RWPE2 (cell line): ENCODE data around the gene GRM8.

Experiments
- ATAC-seq: fragments of 200-7000 bp; cut with Tn5 transposase; 3 replicates; pipeline ENCODE4 v1.9.1; 2021; ENCODE audit warnings: low read depth
- DNase-seq: peaks from one replicate; pipeline ENCODE4 v3.0.0-alpha.2; 2020; ENCODE audit warnings: low spot score
- H3K27ac ChIP-seq: fragments of 450-650 bp; 2 replicates; pipeline ENCODE4 v1.5.1; 2017; ENCODE audit warnings: mild to moderate bottlenecking; ENCODE audit not compliant: poor library complexity, severe bottlenecking
- H3K27me3 ChIP-seq: fragments of 250-450 bp; sonication (Bioruptor Pico); 2 replicates; pipeline ENCODE4 v1.5.1; 2021; ENCODE audit warnings: mild to moderate bottlenecking, moderate library complexity; ENCODE audit not compliant: insufficient read depth, poor library complexity, severe bottlenecking
- H3K36me3 ChIP-seq: fragments of 250-450 bp; sonication (Bioruptor Pico); 2 replicates; pipeline ENCODE4 v1.5.1; 2020; ENCODE audit warnings: low read depth, mild to moderate bottlenecking, moderate library complexity
- H3K4me1 ChIP-seq: fragments of 250-450 bp; sonication (Bioruptor Pico); 2 replicates; pipeline ENCODE4 v1.5.1; 2021; ENCODE audit warnings: mild to moderate bottlenecking, moderate library complexity; ENCODE audit not compliant: insufficient read depth, poor library complexity, severe bottlenecking
- H3K4me3 ChIP-seq: fragments of 250-450 bp; sonication (Bioruptor Pico); 2 replicates; pipeline ENCODE4 v1.5.1; 2021; ENCODE audit warnings: mild to moderate bottlenecking, moderate library complexity; ENCODE audit not compliant: severe bottlenecking
- H3K9me3 ChIP-seq: fragments of 250-450 bp; sonication (Bioruptor Pico); 2 replicates; pipeline ENCODE4 v1.5.1; 2021; ENCODE audit warnings: mild to moderate bottlenecking, moderate library complexity; ENCODE audit not compliant: severe bottlenecking
- CTCF ChIP-seq: fragments of 450-650 bp; IDR thresholded peaks from one replicate; pipeline ENCODE4 v1.5.1; 2017; ENCODE audit warnings: mild to moderate bottlenecking, moderate library complexity; ENCODE audit not compliant: poor library complexity, severe bottlenecking

The GRM8 gene

GRCh38 chr7:127146746-127147536, 105.8 kb downstream of the GRM8 start:
- no peaks in the 10 kb centered on the region for H3K27me3 ChIP-seq
- no peaks in the 10 kb centered on the region for H3K4me1 ChIP-seq
- ATAC-seq (no peak), DNase-seq (no peak)
- no peak for TF ChIP-seq CTCF
- H3K36me3 ChIP-seq, result no peaks in the 10 kb centered on the region
- H3K9me3 ChIP-seq, result no peaks in the 10 kb centered on the region
- no peak overlapping the region for H3K4me3 ChIP-seq
- H3K27ac ChIP-seq, result no peak overlapping the region

DNA sequence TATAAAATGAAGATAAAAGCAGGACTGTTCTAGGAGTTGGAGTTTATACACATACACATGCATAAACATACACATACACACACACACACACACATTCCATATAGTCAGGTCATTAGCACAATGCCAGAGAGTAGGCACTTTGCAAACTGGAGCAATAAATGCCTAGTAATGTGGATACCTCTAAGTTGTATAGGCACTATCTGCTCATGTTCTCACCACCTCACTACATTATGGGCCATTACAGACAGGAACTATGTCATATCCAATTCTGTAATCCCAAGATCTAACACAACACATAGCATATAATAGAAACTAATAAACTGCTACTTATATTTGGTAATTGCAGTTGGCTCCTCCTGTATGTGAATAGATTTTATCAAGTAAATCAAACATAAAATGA, 115.6 kb downstream of the GRM8 start:
- H3K9me3 ChIP-seq, result no peaks in the 10 kb centered on the region
- ATAC-seq, result no peak
- H3K27ac ChIP-seq, result no peak overlapping the region
- H3K4me1 ChIP-seq, result no peaks in the 10 kb centered on the region
- no peak overlapping the region for H3K4me3 ChIP-seq
- H3K36me3 ChIP-seq, result no peaks in the 10 kb centered on the region
- DNase-seq, result no peak
- H3K27me3 ChIP-seq, result no peaks in the 10 kb centered on the region
- TF ChIP-seq CTCF, result no peak

DNA sequence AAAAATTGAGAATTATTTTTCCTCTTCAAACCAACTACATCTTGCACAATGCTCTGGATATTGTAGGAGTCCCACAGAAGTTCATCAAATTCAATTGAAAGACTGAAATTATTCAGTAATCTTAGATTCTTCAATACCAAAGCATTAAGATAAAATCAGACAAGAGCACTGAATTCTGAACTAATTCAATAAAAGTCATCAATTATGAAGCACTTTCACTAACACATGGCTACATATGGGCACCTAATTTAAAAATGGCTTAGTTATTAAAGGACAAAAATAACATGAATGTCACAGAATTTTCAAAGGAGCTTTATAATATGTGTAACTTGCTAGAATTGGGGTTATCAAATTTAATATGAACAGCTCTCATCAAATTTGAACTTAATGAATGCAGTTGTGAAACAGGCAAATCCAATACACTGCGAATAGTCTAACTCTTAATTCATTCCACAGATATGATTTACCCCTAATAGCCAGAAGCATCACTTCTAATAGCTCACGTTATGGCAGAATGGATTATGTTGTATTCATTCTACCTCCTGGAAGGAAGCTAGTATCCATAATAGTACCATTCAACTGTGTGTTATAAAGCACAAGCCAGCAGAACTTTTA, 116.8 kb downstream of the GRM8 start:
- no peak for ATAC-seq
- H3K27ac ChIP-seq, result no peak overlapping the region
- H3K4me3 ChIP-seq, result no peak overlapping the region

DNA sequence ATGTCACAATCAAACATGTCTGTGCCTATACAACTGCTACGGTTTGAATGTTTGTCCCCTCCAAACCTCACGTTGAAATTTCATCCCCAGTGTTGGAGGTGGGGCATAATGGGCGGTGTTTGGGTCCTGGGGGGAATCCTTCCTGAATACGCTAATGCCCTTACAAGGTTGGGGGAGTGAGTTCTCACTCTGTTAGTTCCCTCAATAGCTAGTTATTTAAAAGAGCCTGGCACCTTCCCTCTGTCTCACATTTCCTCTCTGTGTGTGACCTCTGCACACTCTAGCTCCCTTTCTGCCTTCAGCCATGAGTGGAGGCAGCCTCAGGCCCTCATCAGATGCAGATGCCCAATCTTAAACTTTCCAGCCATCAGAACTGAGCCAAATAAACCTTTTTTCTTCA, 129.5 kb downstream of the GRM8 start:
- DNase-seq, result no peak
- no peaks in the 10 kb centered on the region for H3K36me3 ChIP-seq
- H3K27ac ChIP-seq, result no peak overlapping the region
- TF ChIP-seq CTCF, result no peak
- no peaks in the 10 kb centered on the region for H3K27me3 ChIP-seq
- H3K4me3 ChIP-seq, result no peak overlapping the region
- no peaks in the 10 kb centered on the region for H3K9me3 ChIP-seq
- H3K4me1 ChIP-seq, result no peaks in the 10 kb centered on the region
- no peak for ATAC-seq

More for the DNA sequence above, 116.8 kb downstream of the GRM8 start:
- no peaks in the 10 kb centered on the region for H3K9me3 ChIP-seq
- H3K36me3 ChIP-seq, result no peaks in the 10 kb centered on the region
- TF ChIP-seq CTCF, result no peak
- no peaks in the 10 kb centered on the region for H3K27me3 ChIP-seq
- no peaks in the 10 kb centered on the region for H3K4me1 ChIP-seq
- DNase-seq, result no peak

DNA sequence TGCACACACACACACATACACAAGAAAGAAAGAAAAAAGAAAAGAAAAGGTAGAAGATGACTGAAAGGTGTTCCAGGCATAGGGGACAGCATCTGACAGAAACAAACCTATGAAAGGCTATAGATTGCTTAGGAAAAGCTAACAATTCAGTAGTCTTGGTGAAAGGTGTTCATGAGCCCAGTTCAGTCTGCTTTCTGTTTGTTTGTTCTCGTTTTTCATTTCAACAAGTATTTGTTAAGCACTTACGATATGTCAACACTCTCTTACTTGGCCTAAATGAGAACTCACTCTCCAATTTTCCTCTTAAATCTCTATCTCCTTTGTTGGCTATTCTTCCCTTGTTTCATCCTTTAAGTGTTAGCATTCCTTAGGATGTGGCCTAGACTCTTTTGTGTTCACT, 133.2 kb downstream of the GRM8 start:
- Histone ChIP-seq H3K36me3 (no peaks in the 10 kb centered on the region), H3K27me3 (no peaks in the 10 kb centered on the region), H3K4me1 (no peaks in the 10 kb centered on the region), H3K27ac (no peak overlapping the region), H3K4me3 (no peak overlapping the region), H3K9me3 (no peaks in the 10 kb centered on the region)
- ATAC-seq (no peak), DNase-seq (no peak)
- no peak for TF ChIP-seq CTCF
